Thyroid gland (tissue), 4 donors: ENCODE results near the gene MMP24OS. TPM values are rescaled to one million over a fixed set of nuclear protein-coding genes. Genes with fewer than 3 reads are reported as not detected.

Source experiments
- DNase-seq, 2 donors: peaks; one replicate each; pipeline ENCODE4 v3.0.0-alpha.2; 2019
- H3K27ac ChIP-seq, 3 donors: fragments of 200-600 bp; sonication (generic); 1 replicate in 2 of 3; 2 replicates in 1 of 3; pipeline ENCODE4 v1.5.1; 2016 to 2019; ENCODE audit warnings: mild to moderate bottlenecking in 1 of 3, moderate library complexity in 1 of 3
- H3K27me3 ChIP-seq: fragments of 200-600 bp; sonication (generic); one replicate; pipeline ENCODE4 v1.5.1; 2019
- H3K36me3 ChIP-seq, 2 donors: fragments of 200-600 bp; sonication (generic); one replicate each; pipeline ENCODE4 v1.5.1; 2016 to 2019
- H3K4me1 ChIP-seq, 2 donors: fragments of 200-600 bp; sonication (generic); one replicate each; pipeline ENCODE4 v1.5.1; 2017 to 2019
- H3K4me3 ChIP-seq, 3 donors: fragments of 200-600 bp; sonication (generic); replicated peaks in 1 of 3; 1 replicate in 2 of 3; 2 replicates in 1 of 3; pipeline ENCODE4 v1.5.1; 2016; ENCODE audit warnings: mild to moderate bottlenecking in 1 of 3
- H3K9me3 ChIP-seq: fragments of 200-600 bp; sonication (generic); one replicate; pipeline ENCODE4 v1.5.1; 2017
- CTCF ChIP-seq, 6 experiments: fragments of 200-600 bp in 3 of 6; fragments of 450-650 bp in 3 of 6; sonication (generic) in 3 of 6; IDR thresholded peaks; one replicate each; pipeline ENCODE4 v1.5.1; 2016 to 2019; ENCODE audit warnings: antibody characterized with exemption in 6 of 6, mild to moderate bottlenecking in 2 of 6, inconsistent platforms in 1 of 6, moderate library complexity in 1 of 6
- POLR2A ChIP-seq, 2 donors: fragments of 450-650 bp; IDR thresholded peaks; one replicate each; pipeline ENCODE4 v1.6.1; 2017; ENCODE audit warnings: antibody characterized with exemption in 2 of 2, mild to moderate bottlenecking in 2 of 2, moderate library complexity in 1 of 2
- WGBS, 2 donors: methylation state at CpG; one replicate each; pipeline ENCODE4 v1.1.5; 2017; 5-methylcytosine and 5-hydroxymethylcytosine counted together
- intact Hi-C: fragments of 100-400 bp; cut with DNase I; formaldehyde crosslinking; loops from one replicate; pipeline ENCODE4 v1.15.1; 2023
- total RNA-seq, 4 donors: library from RNA; depleted of rRNA; stranded (reverse); fragments of >200 nt; gene quantifications; one replicate each; pipeline ENCODE4 v1.2.3, GENCODE V29; 2016

Gene MMP24OS
- total RNA-seq, 4 donors from 2014 or later: 18.3 to 40.3 (median 28.8) TPM

- intact Hi-C loops: no loop called here
- H3K4me3 ChIP-seq: no peak overlapping the region
- no peak for DNase-seq
- H3K27me3 ChIP-seq: no peaks in the 10 kb centered on the region
- TF ChIP-seq POLR2A (IDR thresholded peaks at IDR 0.05): no peak
- no peak for TF ChIP-seq CTCF (IDR thresholded peaks at IDR 0.05)
- H3K27ac ChIP-seq: no peak overlapping the region
- H3K9me3 ChIP-seq: no peaks in the 10 kb centered on the region
- WGBS, 2 donors: 90 to 94% methylated on average over 6 of the region's 6 CpGs
- H3K36me3 ChIP-seq: no peaks in the 10 kb centered on the region
- H3K4me1 ChIP-seq: peaks cover 17 to 36% of the 10 kb centered on the region in 2 donors
These were observed 27.0 kb upstream of the MMP24OS start for GRCh38 chr20:35304956-35305355.

GRCh38 chr20:35303735-35304491, 26.0 kb upstream of the MMP24OS start:
- TF ChIP-seq CTCF (IDR thresholded peaks at IDR 0.05): peak; percentile 72 to 95 (median 89)
- TF ChIP-seq POLR2A (IDR thresholded peaks at IDR 0.05): no peak
- WGBS, 2 donors: 29 to 34% methylated on average over 17 of the region's 18 CpGs
- Histone ChIP-seq H3K27ac (no peak overlapping the region), H3K4me3 (no peak overlapping the region), H3K4me1 (peaks cover 17 to 35% of the 10 kb centered on the region in 2 donors), H3K27me3 (no peaks in the 10 kb centered on the region), H3K36me3 (no peaks in the 10 kb centered on the region), H3K9me3 (no peaks in the 10 kb centered on the region)
- DNase-seq: peak; percentile 81 to 84
- intact Hi-C loops: loop anchor here (2.0 kb wide), 1 partner anchor 135 kb away; the partner anchor contains the start of gene GDF5

- Histone ChIP-seq H3K36me3 (no peaks in the 10 kb centered on the region), H3K4me3 (no peak overlapping the region), H3K27ac (no peak overlapping the region), H3K9me3 (no peaks in the 10 kb centered on the region), H3K4me1 (peaks cover 16 to 30% of the 10 kb centered on the region in 2 donors), H3K27me3 (no peaks in the 10 kb centered on the region)
- TF ChIP-seq CTCF (IDR thresholded peaks at IDR 0.05): no peak
- intact Hi-C loops: loop anchor here (2.0 kb wide), 1 partner anchor 135 kb away; the partner anchor contains the start of gene GDF5
- no peak for DNase-seq
- WGBS, 2 donors: 69 to 94% methylated on average over 9 to 10 of the region's 11 CpGs
These were observed 25.4 kb upstream of the MMP24OS start for GRCh38 chr20:35303382-35303734.

- H3K4me3 ChIP-seq: no peak overlapping the region
- TF ChIP-seq POLR2A (IDR thresholded peaks at IDR 0.05): no peak
- no peak for TF ChIP-seq CTCF (IDR thresholded peaks at IDR 0.05)
- no peak for DNase-seq
- intact Hi-C loops: loop anchor here (2.0 kb wide), 1 partner anchor 136 kb away; the partner anchor contains the start of gene GDF5
- no peak overlapping the region for H3K27ac ChIP-seq
- peaks cover 9 to 23% of the 10 kb centered on the region in 2 donors for H3K4me1 ChIP-seq
- H3K36me3 ChIP-seq: no peaks in the 10 kb centered on the region
- no peaks in the 10 kb centered on the region for H3K9me3 ChIP-seq
- H3K27me3 ChIP-seq: no peaks in the 10 kb centered on the region
- 84 to 91% methylated on average over 6 of the region's 6 CpGs for WGBS, 2 donors
These were observed 24.8 kb upstream of the MMP24OS start for GRCh38 chr20:35302421-35303335.
